ENCODE data around the gene DFFB.

DNA sequence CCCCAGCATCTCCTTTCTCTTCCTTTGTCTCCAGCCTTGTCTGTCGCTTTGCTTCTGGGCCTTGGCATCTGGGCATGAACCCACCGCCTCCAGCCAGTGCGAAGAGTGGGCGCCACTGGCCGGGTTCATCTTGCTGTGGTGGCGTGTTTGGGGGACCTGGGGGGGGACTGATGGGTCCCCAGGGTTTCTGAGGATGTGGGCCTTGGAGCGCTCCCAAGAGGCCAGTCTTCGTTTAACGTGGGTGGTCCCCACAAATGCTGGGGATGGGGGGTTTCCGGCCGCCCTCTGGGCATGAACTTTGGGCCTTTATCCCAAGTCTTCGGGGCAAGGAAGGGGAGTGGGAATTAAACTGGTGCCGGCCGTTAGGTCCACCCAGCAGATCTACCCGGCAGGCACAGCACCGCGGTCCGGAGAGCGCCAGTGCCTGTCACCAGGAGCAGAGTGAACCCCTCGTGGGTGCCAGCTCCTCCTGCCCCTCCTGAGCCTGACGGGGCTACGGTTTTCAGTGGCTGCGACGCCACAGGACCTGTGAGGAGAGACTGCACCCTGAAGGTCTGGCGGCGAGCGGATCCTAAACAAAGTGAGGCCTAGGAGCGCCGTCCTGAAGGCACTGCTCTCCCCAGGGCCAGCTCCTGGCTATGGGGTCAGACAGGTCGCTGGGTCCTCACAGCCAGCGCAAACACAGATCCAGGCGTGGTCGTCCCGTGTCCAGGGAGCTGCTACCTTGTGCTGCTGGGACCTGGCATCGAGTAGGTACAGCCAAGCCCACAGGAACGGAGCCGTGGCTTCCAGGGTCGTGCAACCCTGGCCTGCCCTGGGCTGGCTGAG lies 54.9 kb downstream of the DFFB start:
- TF ChIP-seq POLR2AphosphoS5 (IDR thresholded peaks at IDR 0.05; ENCODE audit: low read depth, low read length): no peak
- no peak for TF ChIP-seq POLR2A (IDR thresholded peaks at IDR 0.05; ENCODE audit: low read depth, low read length)
- TF ChIP-seq TAF1 (IDR thresholded peaks at IDR 0.05; ENCODE audit: borderline replicate concordance, low read depth, low read length): no peak
